H9 (cell line): ENCODE results near the gene L3MBTL4. TPM values are rescaled to one million over a fixed set of nuclear protein-coding genes. Genes with fewer than 3 reads are reported as not detected.

ENCODE experiments used
- DNase-seq: peaks from one replicate; pipeline ENCODE4 v3.0.0-alpha.2; 2017
- H2AFZ ChIP-seq: one replicate; pipeline ENCODE4 v1.6.1; 2013; ENCODE audit warnings: mild to moderate bottlenecking, low read length, control low read depth, moderate library complexity
- H2AK5ac ChIP-seq: 2 replicates; pipeline ENCODE4 v1.6.1; 2013; ENCODE audit warnings: low read length, control low read depth, mixed read lengths; ENCODE audit not compliant: insufficient read length
- H2BK120ac ChIP-seq: one replicate; pipeline ENCODE4 v1.6.1; 2013; ENCODE audit warnings: low read depth, mild to moderate bottlenecking, low read length, control low read depth, inconsistent platforms; ENCODE audit not compliant: poor library complexity, severe bottlenecking
- H2BK12ac ChIP-seq: 2 replicates; pipeline ENCODE4 v1.6.1; 2013; ENCODE audit warnings: low read length, control low read depth, mixed read lengths, low read depth; ENCODE audit not compliant: insufficient read length
- H2BK15ac ChIP-seq: 2 replicates; pipeline ENCODE4 v1.6.1; 2013; ENCODE audit warnings: low read depth, low read length, control low read depth
- H2BK20ac ChIP-seq: one replicate; pipeline ENCODE4 v1.6.1; 2013; ENCODE audit warnings: low read depth, mild to moderate bottlenecking, low read length, control low read depth, inconsistent platforms; ENCODE audit not compliant: poor library complexity, severe bottlenecking
- H2BK5ac ChIP-seq: 2 replicates; pipeline ENCODE4 v1.6.1; 2013; ENCODE audit warnings: low read length, control low read depth, mixed read lengths; ENCODE audit not compliant: insufficient read length
- H3K14ac ChIP-seq: 2 replicates; pipeline ENCODE4 v1.6.1; 2013; ENCODE audit warnings: low read length, control low read depth; ENCODE audit not compliant: insufficient read depth
- H3K18ac ChIP-seq: 2 replicates; pipeline ENCODE4 v1.6.1; 2013; ENCODE audit warnings: low read depth, mild to moderate bottlenecking, mixed read lengths, low read length, control low read depth; ENCODE audit not compliant: insufficient read length
- H3K23ac ChIP-seq: 2 replicates; pipeline ENCODE4 v1.6.1; 2013; ENCODE audit warnings: low read length, control low read depth, mixed read lengths, low read depth; ENCODE audit not compliant: insufficient read length
- H3K23me2 ChIP-seq: 2 replicates; pipeline ENCODE4 v1.6.1; 2013; ENCODE audit warnings: low read depth, mild to moderate bottlenecking, mixed read lengths, low read length, control low read depth; ENCODE audit not compliant: insufficient read length, poor library complexity, severe bottlenecking
- H3K27ac ChIP-seq: 2 replicates; pipeline ENCODE4 v1.5.1; 2013; ENCODE audit warnings: low read length, control low read depth, mixed read lengths, low read depth; ENCODE audit not compliant: insufficient read length
- H3K27me3 ChIP-seq: 2 replicates; pipeline ENCODE4 v1.6.1; 2013; ENCODE audit warnings: low read length, control low read depth, inconsistent platforms; ENCODE audit not compliant: insufficient read depth
- H3K4ac ChIP-seq: 2 replicates; pipeline ENCODE4 v1.6.1; 2013; ENCODE audit warnings: low read depth, mild to moderate bottlenecking, control low read depth, inconsistent platforms, low read length, moderate library complexity
- H3K4me1 ChIP-seq: 2 replicates; pipeline ENCODE4 v1.6.1; 2013; ENCODE audit warnings: low read length, control low read depth, inconsistent platforms; ENCODE audit not compliant: insufficient read depth
- H3K4me2 ChIP-seq: 2 replicates; pipeline ENCODE4 v1.6.1; 2013; ENCODE audit warnings: low read length, control low read depth, mixed read lengths; ENCODE audit not compliant: insufficient read length, insufficient read depth
- H3K56ac ChIP-seq: 2 replicates; pipeline ENCODE4 v1.6.1; 2013; ENCODE audit warnings: low read depth, mild to moderate bottlenecking, mixed read lengths, low read length, control low read depth; ENCODE audit not compliant: insufficient read length
- H3K79me1 ChIP-seq: 2 replicates; pipeline ENCODE4 v1.6.1; 2013; ENCODE audit warnings: low read depth, mild to moderate bottlenecking, moderate library complexity, low read length, control low read depth, inconsistent platforms; ENCODE audit not compliant: insufficient read depth, poor library complexity, severe bottlenecking
- H3K79me2 ChIP-seq: 2 replicates; pipeline ENCODE4 v1.6.1; 2013; ENCODE audit warnings: low read length, control low read depth, inconsistent platforms; ENCODE audit not compliant: insufficient read depth
- H3K9ac ChIP-seq: 2 replicates; pipeline ENCODE4 v1.6.1; 2013; ENCODE audit warnings: low read length, control low read depth, mixed read lengths; ENCODE audit not compliant: insufficient read length; ENCODE audit errors: extremely low read depth
- H3K9me3 ChIP-seq: one replicate; pipeline ENCODE4 v1.6.1; 2013; ENCODE audit warnings: low read depth, low read length, inconsistent platforms; ENCODE audit not compliant: control insufficient read depth
- H3T11ph ChIP-seq: one replicate; pipeline ENCODE4 v1.6.1; 2013; ENCODE audit warnings: mild to moderate bottlenecking, low read length, control low read depth, inconsistent platforms
- H4K20me1 ChIP-seq: one replicate; pipeline ENCODE4 v1.6.1; 2013; ENCODE audit not compliant: control insufficient read depth, insufficient read length, insufficient read depth
- H4K5ac ChIP-seq: 2 replicates; pipeline ENCODE4 v1.6.1; 2013; ENCODE audit warnings: low read depth, mild to moderate bottlenecking, mixed read lengths, low read length, control low read depth; ENCODE audit not compliant: insufficient read length
- H4K8ac ChIP-seq: replicated peaks from 2 replicates; pipeline ENCODE4 v1.6.1; 2013; ENCODE audit warnings: low read length, control low read depth, mixed read lengths, low read depth; ENCODE audit not compliant: insufficient read length
- H4K91ac ChIP-seq: 2 replicates; pipeline ENCODE4 v1.6.1; 2013; ENCODE audit warnings: low read depth, mild to moderate bottlenecking, moderate library complexity, mixed read lengths, low read length, control low read depth; ENCODE audit not compliant: insufficient read length
- H3K27ac Mint-ChIP-seq, 3 experiments: 2 replicates in 2 of 3; 3 replicates in 1 of 3; pipeline ENCODE4 v1.8.0; 2020 to 2021; ENCODE audit warnings: mixed read lengths in 3 of 3, mild to moderate bottlenecking in 1 of 3, moderate library complexity in 1 of 3
- H3K27me3 Mint-ChIP-seq: 2 replicates; pipeline ENCODE4 v1.8.0; 2021; ENCODE audit warnings: low read depth, mild to moderate bottlenecking, moderate library complexity, mixed read lengths
- H3K36me3 Mint-ChIP-seq, 3 experiments: 2 replicates in 2 of 3; 3 replicates in 1 of 3; pipeline ENCODE4 v1.8.0; 2020 to 2021; ENCODE audit warnings: low read depth in 3 of 3, mixed read lengths in 3 of 3; ENCODE audit not compliant: insufficient read depth in 1 of 3
- H3K4me1 Mint-ChIP-seq, 2 experiments: 2 replicates each; pipeline ENCODE4 v1.8.0; 2020; ENCODE audit warnings: mixed read lengths in 2 of 2
- H3K4me3 Mint-ChIP-seq, 2 experiments: 2 replicates in 1 of 2; 3 replicates in 1 of 2; pipeline ENCODE4 v1.8.0; 2020 to 2021; ENCODE audit warnings: mild to moderate bottlenecking in 2 of 2, mixed read lengths in 2 of 2, moderate library complexity in 1 of 2
- H3K9me3 Mint-ChIP-seq, 2 experiments: 2 replicates in 1 of 2; 3 replicates in 1 of 2; pipeline ENCODE4 v1.8.0; 2020; ENCODE audit warnings: mild to moderate bottlenecking in 2 of 2, mixed read lengths in 2 of 2, moderate library complexity in 1 of 2
- CTCF ChIP-seq: fragments of 200-600 bp; sonication (generic); conservative IDR thresholded peaks from 3 replicates; pipeline ENCODE4 v1.8.0; 2021; ENCODE audit warnings: antibody characterized with exemption, mild to moderate bottlenecking
- WGBS: extraction: QIAGEN DNeasy Blood & Tissue Kit; methylation state at CpG from one replicate; pipeline ENCODE4 v1.1.7; 2013; ENCODE audit warnings: missing lambda C conversion rate, low lambda C conversion rate, mixed read lengths; ENCODE audit not compliant: insufficient read length; ENCODE audit errors: extremely low coverage; 5-methylcytosine and 5-hydroxymethylcytosine counted together
- total RNA-seq: library from RNA; stranded (reverse); gene quantifications from 2 replicates; pipeline ENCODE4 v1.2.1, GENCODE V29; 2021

L3MBTL4 gene
- total RNA-seq, 1 experiment from 2014 or later = 1.9 TPM

DNA sequence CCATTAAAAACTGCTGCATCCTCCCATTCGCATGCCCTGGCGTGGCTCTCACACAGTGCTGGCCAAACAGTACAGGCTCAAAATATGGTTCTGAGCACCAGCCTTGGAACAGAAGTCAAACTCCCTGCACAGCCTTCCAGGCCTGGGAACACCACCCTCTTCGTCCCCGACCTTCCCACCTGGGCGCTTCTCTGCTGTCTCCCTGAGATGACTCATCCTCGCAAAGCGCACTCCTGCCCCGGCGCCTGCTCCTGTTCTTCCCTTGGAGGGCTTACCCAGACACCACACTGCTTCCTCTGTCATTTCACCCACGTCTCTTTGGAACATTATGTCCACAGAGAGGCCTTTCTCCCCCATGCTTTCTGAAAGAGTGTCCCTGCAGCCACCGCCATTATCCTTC is 172.7 kb downstream of the L3MBTL4 start:
- H3K18ac ChIP-seq = no peak overlapping the region
- TF ChIP-seq CTCF = no peak
- H3K27ac ChIP-seq = no peak overlapping the region
- H2BK5ac ChIP-seq = no peak overlapping the region
- H4K91ac ChIP-seq = no peak overlapping the region
- no peak overlapping the region for H3K23ac ChIP-seq
- no peaks in the 10 kb centered on the region for H3K27me3 ChIP-seq
- Mint-ChIP-seq H3K27me3 (no peaks in the 10 kb centered on the region), H3K9me3 (no peaks in the 10 kb centered on the region), H3K27ac (no peak overlapping the region), H3K36me3 (peaks cover 0 to 4% (median 0%) of the 10 kb centered on the region in 3 experiments; a peak in 1 of 7 replicates), H3K4me1 (peaks cover 5 to 14% of the 10 kb centered on the region in 2 experiments), H3K4me3 (no peak overlapping the region)
- no peak overlapping the region for H3K14ac ChIP-seq
- no peaks in the 10 kb centered on the region for H4K20me1 ChIP-seq
- no peak overlapping the region for H3K56ac ChIP-seq
- no peaks in the 10 kb centered on the region for H3K23me2 ChIP-seq
- H3T11ph ChIP-seq = no peak overlapping the region
- H3K79me1 ChIP-seq = no peaks in the 10 kb centered on the region
- H3K4me2 ChIP-seq = no peak overlapping the region
- H2BK20ac ChIP-seq = no peak overlapping the region
- H3K9ac ChIP-seq = no peak overlapping the region
- no peak overlapping the region for H4K8ac ChIP-seq
- no peaks in the 10 kb centered on the region; the same call in 1 of the 2 replicates for H3K4me1 ChIP-seq
- no peak overlapping the region for H4K5ac ChIP-seq
- no peaks in the 10 kb centered on the region for H3K9me3 ChIP-seq
- no peak overlapping the region for H2BK15ac ChIP-seq
- no peak overlapping the region for H2BK12ac ChIP-seq
- H2AK5ac ChIP-seq = no peak overlapping the region
- H3K79me2 ChIP-seq = no peaks in the 10 kb centered on the region
- H3K4ac ChIP-seq = no peak overlapping the region
- no peak overlapping the region for H2BK120ac ChIP-seq
- H2AFZ ChIP-seq = no peak overlapping the region
- DNase-seq = peak; percentile 29
- no CpG with 5 or more reads among the region's 11 CpGs for WGBS
